Lower lobe of right lung (tissue), 2 donors: Measurements from ENCODE around the gene MLYCD. TPM values are rescaled to one million over a fixed set of nuclear protein-coding genes. Genes with fewer than 3 reads are reported as not detected.

ENCODE experiments used
- ATAC-seq, 2 donors: fragments of 200-7000 bp; cut with Tn5 transposase; one replicate each; pipeline ENCODE4 v1.9.1; 2020 to 2022; ENCODE audit warnings: mild to moderate bottlenecking in 2 of 2, moderate library complexity in 2 of 2
- DNase-seq: peaks from one replicate; pipeline ENCODE4 v3.0.0-alpha.2; 2020
- H3K27ac ChIP-seq: fragments of 200-600 bp; one replicate; pipeline ENCODE4 v1.8.0; 2022
- H3K27me3 ChIP-seq: fragments of 200-600 bp; one replicate; pipeline ENCODE4 v1.8.0; 2022; ENCODE audit warnings: low read depth
- H3K36me3 ChIP-seq: fragments of 200-600 bp; one replicate; pipeline ENCODE4 v1.8.0; 2022; ENCODE audit warnings: mild to moderate bottlenecking
- H3K4me1 ChIP-seq: fragments of 200-600 bp; one replicate; pipeline ENCODE4 v1.8.0; 2022
- H3K4me3 ChIP-seq: fragments of 200-600 bp; one replicate; pipeline ENCODE4 v1.8.0; 2022; ENCODE audit warnings: mild to moderate bottlenecking
- H3K9me3 ChIP-seq: fragments of 200-600 bp; one replicate; pipeline ENCODE4 v1.8.0; 2022
- intact Hi-C: fragments of 100-400 bp; cut with DNase I; formaldehyde crosslinking; loops from one replicate; pipeline ENCODE4 v1.11.0; 2022
- total RNA-seq: library from RNA; stranded (reverse); fragmentation: NEBNext Ultra II Directional; extraction: Animal tissue kit (Norgen Biotek cat#: 25700); gene quantifications from one replicate; pipeline ENCODE4 v1.2.1, GENCODE V29; 2021
- TF ChIP-seq, protein P1 (sequence below): fragments of 200-600 bp; IDR thresholded peaks from one replicate; pipeline ENCODE4 v1.8.0; 2022; ENCODE audit warnings: antibody characterized with exemption, mild to moderate bottlenecking
- donor health status: DM: no; HTN: yes; CAD: no; lungs with severe emphysema.

Gene MLYCD
- total RNA-seq, 1 donor from 2014 or later: 9.1 TPM

DNA sequence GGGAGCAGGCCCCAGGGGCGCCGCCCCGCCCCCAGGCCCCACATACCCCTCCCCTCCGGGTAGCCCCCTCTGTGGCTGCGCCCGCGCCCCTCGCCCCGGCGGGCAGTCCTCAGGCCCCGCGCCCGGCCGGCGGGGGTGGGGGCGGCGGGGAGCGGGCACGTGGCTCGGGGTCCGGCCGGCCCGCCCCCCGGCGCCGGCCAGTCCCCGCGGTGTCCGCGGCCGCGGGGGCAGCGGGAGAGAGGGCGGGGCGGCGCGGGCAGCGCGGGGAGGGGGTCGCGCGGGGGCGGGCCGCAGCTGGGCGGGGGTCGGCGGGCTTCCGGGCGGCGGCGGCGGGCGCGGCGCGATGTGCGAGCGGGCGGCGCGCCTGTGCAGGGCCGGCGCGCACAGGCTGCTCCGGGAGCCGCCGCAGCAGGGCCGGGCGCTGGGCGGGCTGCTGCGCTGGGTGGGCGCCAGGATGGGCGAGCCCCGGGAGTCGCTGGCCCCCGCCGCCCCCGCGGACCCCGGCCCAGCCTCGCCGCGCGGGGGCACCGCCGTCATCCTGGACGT lies 69.5 kb downstream of the MLYCD start:
- intact Hi-C loops: no loop called here
- H3K4me3 ChIP-seq: no peak overlapping the region

DNA sequence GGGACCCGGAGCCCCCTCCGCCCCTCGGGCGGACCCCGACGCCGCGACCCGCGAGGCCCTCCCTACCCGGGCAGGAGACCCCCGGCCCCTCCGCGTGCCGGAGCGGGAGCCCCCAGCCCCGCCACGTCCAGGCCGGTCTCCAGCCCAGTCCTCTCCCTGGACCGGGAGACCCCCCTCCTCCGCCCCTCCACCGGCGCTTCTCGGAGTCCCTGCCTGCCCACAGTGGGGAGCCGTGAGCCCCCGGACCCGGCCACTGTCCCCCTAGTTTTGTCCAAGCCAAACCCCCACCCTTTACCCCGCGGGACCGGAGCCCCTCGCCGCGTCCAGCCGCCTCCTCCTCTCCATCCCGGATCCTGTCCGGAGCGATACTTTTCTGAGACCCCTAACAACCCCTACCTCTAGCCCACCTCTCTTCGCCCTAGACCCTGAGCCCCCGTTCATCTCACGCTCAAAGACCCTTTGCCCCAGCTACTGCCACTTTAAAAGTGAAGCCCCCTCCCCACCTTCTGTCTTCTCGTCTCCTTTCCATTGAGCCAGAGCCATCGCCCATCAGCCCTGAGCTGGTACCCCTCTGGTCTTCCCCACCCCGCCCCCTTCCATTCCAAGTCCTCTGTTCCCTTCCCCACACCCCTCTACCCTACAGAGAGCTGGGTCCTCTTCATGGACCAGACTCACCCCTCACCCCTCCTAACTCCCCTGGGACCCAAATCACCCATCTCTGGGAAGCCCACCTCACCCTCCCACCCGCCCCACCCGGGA lies 70.2 kb downstream of the MLYCD start:
- Histone ChIP-seq H3K4me3 (no peak overlapping the region), H3K27me3 (peaks cover 13% of the 10 kb centered on the region), H3K27ac (no peak overlapping the region), H3K36me3 (peaks cover 7% of the 10 kb centered on the region), H3K4me1 (no peaks in the 10 kb centered on the region), H3K9me3 (no peaks in the 10 kb centered on the region)
- peak; percentile 32 for DNase-seq
- intact Hi-C loops: no loop called here
- ATAC-seq: no peak
- TF ChIP-seq, protein P1, sequence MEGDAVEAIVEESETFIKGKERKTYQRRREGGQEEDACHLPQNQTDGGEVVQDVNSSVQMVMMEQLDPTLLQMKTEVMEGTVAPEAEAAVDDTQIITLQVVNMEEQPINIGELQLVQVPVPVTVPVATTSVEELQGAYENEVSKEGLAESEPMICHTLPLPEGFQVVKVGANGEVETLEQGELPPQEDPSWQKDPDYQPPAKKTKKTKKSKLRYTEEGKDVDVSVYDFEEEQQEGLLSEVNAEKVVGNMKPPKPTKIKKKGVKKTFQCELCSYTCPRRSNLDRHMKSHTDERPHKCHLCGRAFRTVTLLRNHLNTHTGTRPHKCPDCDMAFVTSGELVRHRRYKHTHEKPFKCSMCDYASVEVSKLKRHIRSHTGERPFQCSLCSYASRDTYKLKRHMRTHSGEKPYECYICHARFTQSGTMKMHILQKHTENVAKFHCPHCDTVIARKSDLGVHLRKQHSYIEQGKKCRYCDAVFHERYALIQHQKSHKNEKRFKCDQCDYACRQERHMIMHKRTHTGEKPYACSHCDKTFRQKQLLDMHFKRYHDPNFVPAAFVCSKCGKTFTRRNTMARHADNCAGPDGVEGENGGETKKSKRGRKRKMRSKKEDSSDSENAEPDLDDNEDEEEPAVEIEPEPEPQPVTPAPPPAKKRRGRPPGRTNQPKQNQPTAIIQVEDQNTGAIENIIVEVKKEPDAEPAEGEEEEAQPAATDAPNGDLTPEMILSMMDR: no peak

More for the DNA sequence above, 69.5 kb downstream of the MLYCD start:
- DNase-seq: peak; percentile 39
- Histone ChIP-seq H3K27ac (no peak overlapping the region), H3K4me1 (no peaks in the 10 kb centered on the region), H3K27me3 (peaks cover 13% of the 10 kb centered on the region), H3K9me3 (no peaks in the 10 kb centered on the region), H3K36me3 (peaks cover 10% of the 10 kb centered on the region)
- TF ChIP-seq, protein P1: no peak
- no peak for ATAC-seq

DNA sequence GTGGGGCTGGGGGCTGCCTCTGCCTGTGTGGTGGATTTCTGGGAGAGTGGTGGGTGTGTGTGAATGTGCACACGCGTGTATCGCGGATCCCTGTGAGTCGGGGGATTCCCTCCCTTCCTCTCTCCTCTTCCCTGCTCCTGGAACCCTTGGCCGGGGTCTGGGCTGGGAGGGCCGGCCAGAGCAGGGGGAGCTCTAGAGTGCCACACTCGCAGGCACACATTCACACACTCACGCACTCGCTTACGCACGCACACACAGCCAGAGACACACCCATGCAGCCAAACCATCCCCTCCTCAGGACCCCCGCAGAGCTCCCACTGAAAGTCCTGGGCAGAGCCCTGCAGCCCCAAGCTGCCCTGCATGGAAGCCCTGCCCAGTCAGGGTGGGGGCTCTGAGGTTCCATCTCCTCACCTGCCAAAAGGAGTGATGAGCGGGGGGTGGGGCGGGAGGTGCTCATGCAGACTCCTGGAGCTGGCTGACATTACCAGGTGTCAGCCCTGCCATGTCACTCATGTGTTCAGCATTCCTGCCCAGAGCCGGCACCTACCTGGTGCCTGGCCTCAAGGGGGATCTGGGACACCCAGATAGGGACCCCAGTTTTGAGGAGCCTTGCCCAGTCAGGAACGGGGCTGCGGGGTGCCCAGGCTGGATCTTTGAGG lies 71.0 kb downstream of the MLYCD start:
- TF ChIP-seq, protein P1: no peak
- Histone ChIP-seq H3K27ac (no peak overlapping the region), H3K4me1 (no peaks in the 10 kb centered on the region), H3K36me3 (peaks cover 7% of the 10 kb centered on the region), H3K27me3 (peaks cover 13% of the 10 kb centered on the region), H3K4me3 (no peak overlapping the region), H3K9me3 (no peaks in the 10 kb centered on the region)
- intact Hi-C loops: no loop called here
- ATAC-seq (no peak), DNase-seq (peak; percentile 39)

DNA sequence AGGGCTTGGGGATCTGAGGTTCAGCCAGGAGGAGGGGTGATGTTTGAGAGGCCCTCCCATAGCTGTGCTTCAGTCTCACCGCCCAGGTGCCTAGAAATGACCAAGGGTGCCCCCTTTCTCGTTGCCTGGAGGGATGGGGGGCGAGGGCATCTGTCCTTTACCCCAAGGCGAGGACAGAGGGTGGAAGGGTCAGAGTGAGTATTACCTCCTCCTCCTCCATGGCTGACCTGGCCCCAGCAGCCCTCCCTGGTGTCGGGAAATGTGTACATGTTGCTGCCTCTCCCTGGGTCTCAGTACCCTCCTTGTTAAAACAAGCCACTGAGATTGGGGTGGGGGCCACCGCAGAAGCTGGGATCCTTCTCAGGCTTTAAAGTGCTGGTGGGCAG lies 71.5 kb downstream of the MLYCD start:
- Histone ChIP-seq H3K9me3 (no peaks in the 10 kb centered on the region), H3K4me3 (no peak overlapping the region), H3K36me3 (peaks cover 2% of the 10 kb centered on the region), H3K27me3 (peaks cover 13% of the 10 kb centered on the region), H3K4me1 (no peaks in the 10 kb centered on the region), H3K27ac (no peak overlapping the region)
- ATAC-seq (no peak), DNase-seq (peak; percentile 25)
- TF ChIP-seq, protein P1: no peak
- intact Hi-C loops: no loop called here

DNA sequence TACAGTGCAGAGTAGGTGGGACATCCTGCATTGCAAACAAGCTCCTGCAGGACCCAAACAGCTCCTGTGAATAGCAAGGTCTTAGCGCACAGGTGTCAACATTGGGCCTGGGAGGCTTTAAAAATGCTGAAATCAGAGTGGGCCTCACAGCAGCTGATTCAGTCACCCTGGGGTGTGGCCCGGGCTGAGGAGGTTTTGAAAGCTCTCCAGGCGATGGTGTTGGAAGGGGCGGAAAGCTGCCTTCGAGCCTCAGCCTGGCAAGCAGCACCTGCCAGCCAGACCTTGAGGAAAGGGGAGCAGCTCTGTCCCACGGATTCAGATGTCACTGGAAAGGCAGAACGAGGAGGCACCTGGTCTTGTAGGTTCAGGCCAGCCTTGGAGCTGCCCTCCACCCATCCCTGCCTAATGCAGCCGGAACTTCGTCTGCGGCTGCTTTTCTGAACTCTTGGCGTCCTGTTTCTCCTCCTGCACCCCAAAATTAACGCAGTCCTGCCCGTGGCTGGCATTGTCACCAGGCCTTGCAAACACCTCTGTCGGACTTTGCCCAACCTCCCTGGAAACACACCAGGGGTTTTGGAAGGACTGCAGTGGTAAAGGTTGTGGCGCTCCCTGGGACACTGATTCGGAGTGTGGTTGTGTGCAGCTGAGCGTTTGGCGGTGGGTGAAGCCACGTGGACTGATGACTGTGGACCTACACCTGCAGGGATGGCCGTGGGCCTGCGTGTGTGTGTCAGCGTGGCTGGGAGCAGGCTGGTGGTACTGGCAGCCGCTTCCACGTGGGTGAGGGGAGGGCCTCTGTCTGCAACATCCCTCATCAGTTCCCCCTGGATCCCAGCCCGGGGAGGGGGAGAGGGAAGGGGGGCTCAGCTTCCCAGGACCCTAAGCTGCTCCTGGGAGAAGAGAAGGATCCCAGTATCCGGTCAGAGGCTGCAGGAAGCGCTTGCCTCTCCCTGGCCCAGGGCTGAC lies 72.5 kb downstream of the MLYCD start:
- Histone ChIP-seq H3K4me1 (no peaks in the 10 kb centered on the region), H3K36me3 (no peaks in the 10 kb centered on the region), H3K4me3 (no peak overlapping the region), H3K27ac (no peak overlapping the region), H3K9me3 (no peaks in the 10 kb centered on the region), H3K27me3 (peaks cover 13% of the 10 kb centered on the region)
- TF ChIP-seq, protein P1: no peak
- ATAC-seq: no peak
- intact Hi-C loops: no loop called here
- peak; percentile 38 for DNase-seq
